SK-N-MC (cell line): ENCODE data around the gene CDK13.
A peak's percentile ranks its signal among the peaks of the same experiment; 100 is the strongest.

Experiments used
- DNase-seq: peaks from one replicate; pipeline ENCODE4 v3.0.0-alpha.2; 2011; ENCODE audit warnings: low read depth, low spot score
- H3K27ac ChIP-seq: fragments of 200-600 bp; sonication (generic); 2 replicates; pipeline ENCODE4 v1.5.1; 2016; ENCODE audit warnings: mixed run types
- H3K36me3 ChIP-seq: fragments of 200-600 bp; sonication (generic); 2 replicates; pipeline ENCODE4 v1.6.1; 2017; ENCODE audit warnings: antibody characterized with exemption, low read length, mixed read lengths; ENCODE audit not compliant: insufficient read depth
- H3K4me3 ChIP-seq: fragments of 200-600 bp; sonication (generic); 2 replicates; pipeline ENCODE4 v1.5.1; 2016
- H3K9ac ChIP-seq: fragments of 200-600 bp; sonication (generic); 2 replicates; pipeline ENCODE4 v1.8.0; 2017; ENCODE audit warnings: mixed run types, mixed read lengths; ENCODE audit not compliant: insufficient read length
- H3K9me3 ChIP-seq: fragments of 200-600 bp; sonication (generic); 2 replicates; pipeline ENCODE4 v1.6.1; 2017; ENCODE audit warnings: low read depth, mild to moderate bottlenecking, antibody characterized with exemption, low read length, moderate library complexity, mixed read lengths
- EZH2 ChIP-seq: fragments of 200-600 bp; sonication (generic); IDR thresholded peaks from one replicate; pipeline ENCODE4 v1.6.1; 2017; ENCODE audit warnings: antibody characterized with exemption
- FOXP2 ChIP-seq: optimal IDR thresholded peaks from 2 replicates; pipeline ENCODE3; 2011; ENCODE audit warnings: mild to moderate bottlenecking, moderate library complexity; ENCODE audit not compliant: insufficient read depth; ENCODE audit errors: extremely low read length, control extremely low read depth
- POLR2AphosphoS5 ChIP-seq: IDR thresholded peaks from 2 replicates; pipeline ENCODE4 v1.6.1; 2012; ENCODE audit warnings: mild to moderate bottlenecking, low read depth, low read length, borderline replicate concordance

CDK13 gene

DNA sequence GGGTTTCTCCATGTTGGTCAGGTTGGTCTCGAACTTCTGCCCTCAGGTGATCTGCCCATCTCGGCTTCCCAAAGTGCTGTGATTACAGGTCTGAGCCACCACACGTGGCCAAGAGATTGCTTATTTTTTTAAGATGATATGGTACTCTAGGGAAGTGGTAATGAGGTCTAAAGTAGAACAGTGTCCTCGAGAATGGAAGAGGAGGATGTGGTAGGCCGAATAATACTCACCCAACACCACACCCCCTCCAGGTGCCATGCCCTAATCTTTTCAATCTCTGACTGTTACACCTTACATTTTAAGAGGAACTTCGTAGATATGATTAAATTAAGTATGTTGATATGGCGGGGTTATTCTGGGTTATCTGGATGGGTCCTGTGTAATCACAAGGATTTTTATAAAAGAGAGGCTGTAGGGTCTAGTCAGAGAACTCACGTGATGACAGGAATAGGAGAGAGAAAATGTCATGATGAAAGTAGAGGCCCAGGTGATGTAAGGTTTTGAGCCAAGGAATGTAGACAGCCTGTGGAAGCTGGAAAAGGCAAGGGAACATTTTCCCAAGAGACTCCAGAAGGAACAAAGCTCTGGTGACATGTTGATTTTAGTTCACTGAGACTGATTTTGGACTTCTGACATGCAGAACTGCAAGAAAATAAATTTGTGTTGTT is 29.5 kb downstream of the CDK13 start:
- H3K4me3 ChIP-seq: no peak overlapping the region
- TF ChIP-seq FOXP2 (no peak), POLR2AphosphoS5 (no peak), EZH2 (no peak)

DNA sequence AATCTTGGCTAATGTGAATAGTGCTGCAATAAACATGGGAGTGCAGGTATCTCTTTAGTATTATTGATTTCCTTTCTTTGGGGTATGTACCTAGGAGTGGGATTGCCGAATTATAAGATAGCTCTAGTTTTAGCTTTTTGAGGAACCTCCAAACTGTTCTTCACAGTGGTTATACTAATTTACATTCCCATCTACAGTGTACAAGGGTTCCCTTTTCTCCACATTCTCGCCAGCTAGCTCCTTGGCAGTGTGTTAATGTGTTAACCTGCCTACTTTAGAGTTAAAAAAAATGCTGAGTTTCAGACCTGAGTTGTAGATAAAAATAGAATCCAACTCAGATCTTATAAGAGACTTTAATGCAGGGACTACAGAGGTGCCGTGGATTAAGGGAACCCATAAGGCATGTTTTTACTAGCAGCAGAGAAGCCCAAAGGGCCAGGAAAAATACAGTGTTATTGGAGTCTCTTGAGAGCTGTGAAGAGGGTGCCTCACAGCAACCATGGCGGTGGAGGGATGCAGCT is 35.4 kb downstream of the CDK13 start:
- Histone ChIP-seq H3K9ac (no peak overlapping the region), H3K4me3 (no peak overlapping the region), H3K36me3 (peaks cover 10% of the 10 kb centered on the region), H3K9me3 (peaks cover 3% of the 10 kb centered on the region; the same call in 1 of the 2 replicates), H3K27ac (no peak overlapping the region)
- TF ChIP-seq FOXP2 (no peak), EZH2 (no peak), POLR2AphosphoS5 (no peak)
- no peak for DNase-seq

More for the DNA sequence above, 29.5 kb downstream of the CDK13 start:
- no peak overlapping the region for H3K9ac ChIP-seq
- DNase-seq: no peak
- no peaks in the 10 kb centered on the region for H3K36me3 ChIP-seq
- H3K9me3 ChIP-seq: peaks cover 3% of the 10 kb centered on the region; the same call in 1 of the 2 replicates
- no peak overlapping the region for H3K27ac ChIP-seq

DNA sequence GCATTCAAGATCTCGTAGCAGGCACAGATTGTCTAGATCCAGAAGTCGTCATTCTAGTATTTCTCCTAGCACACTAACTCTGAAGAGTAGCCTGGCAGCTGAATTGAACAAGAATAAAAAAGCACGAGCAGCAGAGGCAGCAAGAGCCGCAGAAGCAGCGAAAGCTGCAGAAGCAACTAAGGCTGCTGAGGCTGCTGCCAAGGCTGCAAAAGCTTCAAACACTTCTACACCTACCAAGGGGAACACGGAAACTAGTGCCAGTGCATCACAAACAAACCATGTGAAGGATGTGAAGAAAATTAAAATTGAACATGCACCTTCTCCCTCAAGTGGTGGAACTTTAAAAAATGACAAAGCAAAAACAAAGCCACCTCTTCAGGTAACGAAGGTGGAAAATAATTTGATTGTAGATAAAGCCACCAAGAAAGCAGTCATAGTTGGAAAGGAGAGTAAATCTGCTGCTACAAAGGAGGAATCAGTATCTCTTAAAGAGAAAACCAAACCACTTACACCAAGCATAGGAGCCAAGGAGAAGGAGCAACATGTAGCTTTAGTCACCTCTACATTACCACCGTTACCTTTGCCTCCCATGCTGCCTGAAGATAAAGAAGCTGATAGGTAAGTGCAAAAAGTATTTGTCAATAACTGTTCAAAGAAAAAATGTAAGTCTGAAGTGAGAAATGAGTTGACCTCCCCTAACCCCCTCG is 37.7 kb downstream of the CDK13 start:
- Histone ChIP-seq H3K9me3 (no peaks in the 10 kb centered on the region), H3K27ac (peak overlapping the region; percentile 44; the same call in 1 of the 2 replicates), H3K36me3 (peaks cover 23% of the 10 kb centered on the region), H3K4me3 (no peak overlapping the region), H3K9ac (no peak overlapping the region)
- no peak for TF ChIP-seq POLR2AphosphoS5
- no peak for TF ChIP-seq EZH2
- no peak for TF ChIP-seq FOXP2
- DNase-seq: no peak

DNA sequence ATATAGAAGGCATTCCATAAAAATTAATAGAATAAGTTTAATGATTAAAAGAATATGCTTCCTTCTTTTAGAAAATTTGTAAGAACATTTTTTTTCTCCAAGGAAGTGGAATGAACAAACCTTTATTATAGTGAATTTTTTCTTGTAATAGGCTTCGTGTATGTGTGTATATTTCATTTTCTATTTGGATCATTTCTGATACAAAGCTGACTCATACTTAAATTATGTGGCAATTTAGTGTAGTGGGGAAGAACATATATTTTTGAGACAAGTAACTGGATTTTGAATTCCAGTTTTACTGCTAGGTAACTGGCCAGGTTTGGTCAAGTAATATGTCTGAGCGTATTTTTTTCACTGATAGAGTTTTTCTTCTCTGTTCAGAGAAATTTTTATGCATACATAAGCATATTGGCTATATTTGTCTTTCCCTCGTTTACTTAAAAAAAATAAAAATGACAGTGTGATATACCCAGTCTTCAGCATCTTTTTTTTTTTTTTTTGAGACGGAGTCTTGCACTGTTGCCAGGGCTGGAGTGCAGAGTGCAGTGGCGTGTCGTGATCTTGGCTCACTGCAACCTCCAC is 50.8 kb downstream of the CDK13 start:
- no peak overlapping the region for H3K27ac ChIP-seq
- H3K36me3 ChIP-seq: peaks cover 39% of the 10 kb centered on the region
- DNase-seq: no peak
- no peak for TF ChIP-seq EZH2
- no peak for TF ChIP-seq FOXP2
- no peak for TF ChIP-seq POLR2AphosphoS5
- H3K4me3 ChIP-seq: no peak overlapping the region
- H3K9ac ChIP-seq: no peak overlapping the region
- H3K9me3 ChIP-seq: no peaks in the 10 kb centered on the region

DNA sequence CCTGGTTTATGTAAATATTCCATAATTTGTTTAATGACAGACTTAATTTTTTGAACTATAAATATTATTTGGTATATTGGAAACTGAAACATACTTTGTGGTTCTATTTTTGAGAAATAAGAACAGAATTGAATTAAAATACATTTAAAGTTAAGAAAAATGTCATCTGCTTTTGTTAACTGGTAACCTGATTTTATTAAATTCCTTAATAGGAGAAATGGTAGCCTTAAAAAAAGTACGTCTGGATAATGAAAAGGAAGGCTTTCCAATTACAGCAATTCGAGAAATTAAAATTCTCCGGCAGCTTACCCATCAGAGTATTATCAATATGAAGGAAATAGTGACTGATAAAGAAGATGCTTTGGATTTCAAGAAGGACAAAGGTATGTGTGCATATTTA is 51.6 kb downstream of the CDK13 start:
- H3K36me3 ChIP-seq: peaks cover 39% of the 10 kb centered on the region
- no peak overlapping the region for H3K9ac ChIP-seq
- no peak overlapping the region for H3K27ac ChIP-seq
- DNase-seq: no peak
- H3K9me3 ChIP-seq: no peaks in the 10 kb centered on the region
- H3K4me3 ChIP-seq: no peak overlapping the region
- TF ChIP-seq EZH2 (no peak), POLR2AphosphoS5 (no peak)

DNA sequence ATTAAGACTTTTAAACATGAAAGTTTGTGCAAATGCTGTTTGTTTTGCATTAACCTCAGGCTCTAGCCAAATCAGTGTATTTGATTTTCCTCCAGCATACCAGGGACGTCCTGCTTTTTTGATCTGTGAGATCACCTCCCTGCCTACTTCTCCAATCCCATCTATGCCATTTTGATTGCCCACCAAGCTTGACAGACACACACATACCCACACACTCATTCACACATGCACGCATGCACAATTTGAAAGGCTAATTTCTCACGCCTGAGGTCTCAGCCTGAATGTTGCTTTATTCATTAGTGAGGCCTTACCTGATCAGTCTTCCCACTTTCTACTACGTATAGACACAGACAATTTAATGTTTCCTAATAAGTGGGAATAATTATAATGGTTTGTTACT is 53.5 kb downstream of the CDK13 start:
- H3K4me3 ChIP-seq: no peak overlapping the region
- H3K36me3 ChIP-seq: peaks cover 31% of the 10 kb centered on the region
- H3K27ac ChIP-seq: no peak overlapping the region
- TF ChIP-seq POLR2AphosphoS5 (no peak), FOXP2 (no peak), EZH2 (no peak)
- H3K9me3 ChIP-seq: no peaks in the 10 kb centered on the region
- DNase-seq: no peak
- no peak overlapping the region for H3K9ac ChIP-seq

DNA sequence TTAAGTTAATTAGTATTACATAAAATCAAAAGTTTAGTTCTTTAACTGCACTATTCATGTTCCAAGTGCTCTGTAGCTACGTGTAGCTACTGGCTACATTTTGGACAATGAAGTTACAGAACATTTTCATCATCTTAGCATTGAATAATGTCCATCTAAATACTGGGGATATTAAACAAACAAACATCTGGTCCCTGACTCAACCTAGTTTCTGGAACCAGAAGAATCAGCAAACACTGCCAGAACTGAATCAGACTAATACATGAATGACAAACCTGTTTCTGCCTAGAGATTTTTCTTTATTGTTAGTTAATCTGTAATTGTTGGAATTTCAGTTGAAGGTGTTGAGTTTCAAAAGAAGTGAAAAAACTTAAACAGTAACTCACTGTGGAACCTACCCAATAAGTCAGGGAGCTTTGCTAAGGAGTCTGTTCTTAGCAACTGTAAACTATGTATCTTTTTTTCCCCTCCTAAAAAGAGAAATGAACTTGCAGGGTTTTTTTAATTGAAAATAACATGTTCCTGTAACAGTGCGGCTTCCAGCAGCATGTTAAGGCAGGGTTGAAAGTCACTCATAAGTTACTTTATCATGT is 58.3 kb downstream of the CDK13 start:
- Histone ChIP-seq H3K9ac (no peak overlapping the region), H3K36me3 (peaks cover 13% of the 10 kb centered on the region), H3K27ac (no peak overlapping the region), H3K4me3 (no peak overlapping the region), H3K9me3 (no peaks in the 10 kb centered on the region)
- no peak for TF ChIP-seq FOXP2
- TF ChIP-seq POLR2AphosphoS5: no peak
- TF ChIP-seq EZH2: no peak
- DNase-seq: no peak

DNA sequence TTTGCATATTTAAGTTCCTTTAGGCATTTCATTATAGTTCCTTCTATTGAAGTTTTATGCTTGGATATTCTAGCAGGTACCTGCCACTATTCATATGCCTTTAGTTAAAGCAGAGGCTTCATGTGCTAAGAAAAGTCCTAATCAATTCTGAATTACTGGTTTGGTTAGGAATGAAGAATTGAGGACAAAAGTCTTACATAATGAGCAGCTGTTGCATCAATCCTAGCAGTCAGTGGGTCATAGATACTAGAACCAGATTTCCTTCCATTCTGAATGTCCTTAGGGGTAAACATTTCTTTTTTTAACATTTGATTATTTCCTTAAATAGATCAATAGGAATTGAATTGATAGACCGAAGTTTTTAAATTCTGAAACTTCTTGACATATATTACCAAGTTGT is 59.2 kb downstream of the CDK13 start:
- Histone ChIP-seq H3K4me3 (no peak overlapping the region), H3K36me3 (peaks cover 8% of the 10 kb centered on the region; the same call in 1 of the 2 replicates), H3K27ac (no peak overlapping the region), H3K9ac (no peak overlapping the region), H3K9me3 (no peaks in the 10 kb centered on the region)
- no peak for DNase-seq
- TF ChIP-seq FOXP2 (no peak), POLR2AphosphoS5 (no peak), EZH2 (no peak)
